Activated naive CD4-positive, alpha-beta T cell treated with anti-CD3 and anti-CD28 coated beads for 36 hours (primary cell): ENCODE measurements around the gene POGZ. TPM values are rescaled to one million over a fixed set of nuclear protein-coding genes. Genes with fewer than 3 reads are reported as not detected.
"Not testable (repeated sequence)": the region's sequence is repeated elsewhere in the genome, so short reads cannot be mapped to it uniquely, and the experiment has no call there.

Source experiments
- CTCF ChIA-PET: fragments of 350-600 bp; sonication (Branson Sonifier 250); formaldehyde crosslinking; loops from one replicate; lab custom pipeline; 2021; ENCODE audit warnings: antibody characterized with exemption; lab: Charles Lee
- DNase-seq: peaks from one replicate; pipeline ENCODE4 v3.0.0-alpha.2; 2020
- H3K27ac Mint-ChIP-seq: one replicate; pipeline ENCODE4 v1.8.0; 2021; ENCODE audit warnings: mild to moderate bottlenecking, mixed read lengths
- H3K27me3 Mint-ChIP-seq: one replicate; pipeline ENCODE4 v1.8.0; 2021; ENCODE audit warnings: low read depth, mixed read lengths
- H3K36me3 Mint-ChIP-seq: one replicate; pipeline ENCODE4 v1.8.0; 2021; ENCODE audit warnings: low read depth, mixed read lengths
- H3K4me1 Mint-ChIP-seq: one replicate; pipeline ENCODE4 v1.8.0; 2021; ENCODE audit warnings: low read depth, mixed read lengths
- H3K4me3 Mint-ChIP-seq: one replicate; pipeline ENCODE4 v1.8.0; 2021; ENCODE audit warnings: mild to moderate bottlenecking, moderate library complexity, mixed read lengths
- H3K9me3 Mint-ChIP-seq: one replicate; pipeline ENCODE4 v1.8.0; 2021; ENCODE audit warnings: mixed read lengths
- intact Hi-C: fragments of 100-400 bp; cut with micrococcal nuclease; formaldehyde crosslinking; loops from one replicate; pipeline ENCODE4 v1.15.1; 2023
- total RNA-seq, 2 experiments: library from RNA; stranded (reverse); gene quantifications; one replicate each; pipeline ENCODE4 v1.2.3, GENCODE V29; 2021

The POGZ gene
- total RNA-seq, 2 experiments from 2014 or later, result 69.7 to 73.7 TPM

DNA sequence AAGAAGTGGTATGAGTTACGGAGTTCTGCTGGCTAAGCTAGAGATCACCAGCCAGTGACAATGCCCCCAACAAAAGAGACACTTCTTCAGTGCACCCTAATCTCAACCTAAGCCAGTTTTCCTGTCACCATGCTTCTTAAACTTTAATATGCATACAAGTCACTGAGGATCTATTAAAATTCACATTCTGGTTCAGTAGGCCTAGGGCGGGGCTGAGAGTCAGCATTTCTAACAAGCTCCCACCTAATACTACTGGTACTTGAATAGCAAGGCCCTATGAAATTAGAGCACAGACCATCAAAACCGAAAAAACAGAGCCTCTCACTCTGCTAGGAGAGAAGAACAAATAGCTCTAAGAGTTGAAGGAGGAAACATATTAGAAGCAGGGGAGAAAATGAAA, 52.0 kb downstream of the POGZ start:
- CTCF ChIA-PET, result interaction anchor here (0.6 kb wide), 1 partner anchor 10 kb away, joined by 3 read pairs; no protein-coding TSS in a partner anchor
- peaks cover 6% of the 10 kb centered on the region for H3K4me1 Mint-ChIP-seq
- peaks cover 32% of the 10 kb centered on the region for H3K36me3 Mint-ChIP-seq
- H3K27ac Mint-ChIP-seq, result no peak overlapping the region
- no peaks in the 10 kb centered on the region for H3K9me3 Mint-ChIP-seq
- H3K27me3 Mint-ChIP-seq, result no peaks in the 10 kb centered on the region
- no peak for DNase-seq
- intact Hi-C loops, result no loop called here
- H3K4me3 Mint-ChIP-seq, result no peak overlapping the region

DNA sequence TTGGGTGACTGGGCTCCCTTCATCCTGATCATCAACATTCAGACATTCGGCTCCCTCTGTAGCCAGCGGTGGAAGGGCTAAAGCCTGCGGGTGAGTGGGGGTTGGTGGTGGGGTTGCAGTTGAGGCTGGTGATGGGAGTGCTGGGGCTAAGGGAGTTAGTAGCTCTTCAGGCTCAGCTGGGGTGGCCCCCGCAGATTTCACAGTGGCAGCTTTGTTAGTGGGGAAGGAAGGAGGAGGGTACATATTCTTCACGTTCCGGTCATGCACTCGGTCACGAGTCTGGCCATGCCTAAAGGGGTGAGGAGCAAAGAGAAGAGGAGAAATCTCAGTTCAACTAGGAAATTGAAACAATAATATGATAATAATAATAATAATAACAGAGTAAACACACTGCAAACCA, 53.1 kb downstream of the POGZ start:
- CTCF ChIA-PET, result no interaction called here
- Mint-ChIP-seq H3K36me3 (peaks cover 39% of the 10 kb centered on the region), H3K9me3 (no peaks in the 10 kb centered on the region), H3K27me3 (no peaks in the 10 kb centered on the region), H3K4me3 (no peak overlapping the region), H3K27ac (no peak overlapping the region), H3K4me1 (peaks cover 13% of the 10 kb centered on the region)
- no peak for DNase-seq
- intact Hi-C loops, result no loop called here

DNA sequence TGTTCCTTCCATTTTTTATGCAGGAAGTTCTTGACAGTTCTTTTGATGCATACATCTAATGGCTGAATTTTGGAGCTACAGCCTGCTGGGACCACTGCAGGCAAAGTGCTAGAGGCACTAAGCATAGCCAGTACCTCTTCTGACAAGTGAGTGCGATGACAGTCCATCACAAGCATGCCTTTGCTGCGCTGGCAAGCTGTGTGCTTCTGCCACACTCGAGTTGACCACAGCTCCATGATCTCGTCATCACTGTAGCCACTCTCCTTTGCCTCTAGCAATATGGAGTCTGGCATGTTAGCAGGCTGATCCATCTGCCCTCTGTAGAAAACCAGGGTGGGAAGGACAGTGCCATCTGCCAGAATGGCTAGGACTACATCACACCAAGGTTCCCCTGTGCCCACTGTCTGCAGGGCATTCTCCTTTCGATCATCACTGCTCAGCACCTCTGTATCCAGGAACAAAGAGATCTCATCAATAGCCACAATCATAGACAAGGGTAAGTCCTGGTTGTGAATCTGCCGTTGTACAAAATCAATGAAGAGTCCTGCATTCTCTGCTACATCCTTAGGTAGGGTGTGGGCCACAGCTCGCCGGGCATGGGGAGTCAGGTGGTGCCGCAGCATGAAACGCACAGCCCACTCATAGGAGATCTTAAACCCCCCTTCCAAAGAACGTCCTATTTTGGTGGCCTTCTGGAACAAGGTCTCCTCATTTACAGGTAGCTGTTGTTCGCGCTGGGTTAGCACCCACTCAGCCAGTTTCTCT, 53.9 kb downstream of the POGZ start:
- Mint-ChIP-seq H3K9me3 (no peaks in the 10 kb centered on the region), H3K36me3 (peaks cover 47% of the 10 kb centered on the region), H3K4me1 (peaks cover 21% of the 10 kb centered on the region), H3K27ac (no peak overlapping the region), H3K27me3 (no peaks in the 10 kb centered on the region), H3K4me3 (no peak overlapping the region)
- CTCF ChIA-PET, result interaction anchor here (0.6 to 1.2 kb wide), 2 partner anchors 13 to 40 kb away, joined by 4 to 5 read pairs; no protein-coding TSS in a partner anchor
- intact Hi-C loops, result no loop called here
- DNase-seq, result no peak

DNA sequence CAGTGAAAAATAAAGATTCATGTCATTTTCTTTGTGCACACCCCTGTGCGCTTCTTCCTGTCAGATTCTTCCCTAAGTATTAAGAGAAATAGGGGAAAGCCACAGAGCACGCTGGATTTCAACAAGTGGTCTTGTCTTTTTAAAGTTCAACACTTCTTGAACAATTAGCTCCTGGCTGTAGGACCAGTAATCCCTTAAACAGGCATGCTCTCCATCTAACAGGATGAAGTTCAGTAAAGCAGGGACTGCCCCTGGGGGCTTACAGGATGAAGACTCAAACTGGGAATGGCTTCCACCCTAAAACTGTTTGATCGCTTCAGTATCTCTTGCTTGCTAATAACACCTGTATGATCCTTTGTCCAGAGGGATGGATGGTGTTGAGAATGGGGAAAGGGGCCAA, 55.7 kb downstream of the POGZ start:
- Mint-ChIP-seq H3K27ac (peak overlapping the region; percentile 54), H3K4me1 (peaks cover 26% of the 10 kb centered on the region), H3K27me3 (no peaks in the 10 kb centered on the region), H3K4me3 (no peak overlapping the region), H3K9me3 (no peaks in the 10 kb centered on the region), H3K36me3 (peaks cover 50% of the 10 kb centered on the region)
- CTCF ChIA-PET, result interaction anchor here (1.2 to 1.4 kb wide), 2 partner anchors 10 to 122 kb away, joined by 3 to 4 read pairs; no protein-coding TSS in a partner anchor
- intact Hi-C loops, result no loop called here
- DNase-seq, result no peak

DNA sequence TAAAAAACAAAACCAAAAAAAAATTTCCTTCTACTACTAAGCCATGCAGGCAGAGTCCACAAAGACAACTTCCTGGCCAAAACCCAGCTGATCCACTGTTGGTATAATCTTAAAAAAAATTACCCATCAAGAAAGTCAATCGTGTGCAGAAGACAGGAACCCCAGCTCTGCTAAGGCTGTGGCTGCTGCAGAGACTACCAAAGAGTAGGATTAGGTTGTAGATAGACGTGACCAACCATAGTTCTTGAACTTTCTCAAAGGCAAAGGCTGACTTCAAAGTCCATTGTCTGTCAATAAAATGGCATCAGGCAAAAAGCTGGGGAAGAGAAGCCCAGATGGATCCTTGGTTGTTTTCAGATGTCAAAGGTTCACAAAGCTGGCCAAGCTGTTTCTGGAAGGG, 56.5 kb downstream of the POGZ start:
- DNase-seq, result no peak
- H3K27ac Mint-ChIP-seq, result peak overlapping the region; percentile 68
- H3K36me3 Mint-ChIP-seq, result peaks cover 50% of the 10 kb centered on the region
- no peaks in the 10 kb centered on the region for H3K27me3 Mint-ChIP-seq
- H3K4me3 Mint-ChIP-seq, result no peak overlapping the region
- H3K4me1 Mint-ChIP-seq, result peaks cover 26% of the 10 kb centered on the region
- intact Hi-C loops, result no loop called here
- no peaks in the 10 kb centered on the region for H3K9me3 Mint-ChIP-seq
- CTCF ChIA-PET, result interaction anchor here (0.9 kb wide), 1 partner anchor 12 kb away, joined by 3 read pairs; no protein-coding TSS in a partner anchor

DNA sequence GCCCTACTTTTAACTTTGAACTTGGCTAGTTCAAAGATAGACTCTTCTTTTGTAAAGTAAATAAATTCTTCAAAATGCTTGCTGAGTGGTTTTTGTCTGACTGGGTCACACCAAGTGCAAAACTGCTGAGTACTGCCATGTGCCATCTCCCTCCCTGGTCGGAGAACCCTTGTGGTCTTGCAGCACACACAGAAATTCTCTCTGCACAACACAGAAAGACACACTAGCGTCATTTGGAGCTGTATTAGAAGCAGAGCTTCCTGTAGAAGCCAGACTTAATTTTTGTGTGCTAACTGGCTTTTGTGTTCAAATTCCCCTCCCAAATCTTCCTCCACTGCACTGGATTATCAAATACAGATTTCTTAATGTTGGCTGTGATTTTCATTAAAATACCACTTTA, 57.4 kb downstream of the POGZ start:
- CTCF ChIA-PET, result interaction anchor here (0.6 to 0.7 kb wide), 2 partner anchors 16 to 1277 kb away, joined by 3 read pairs; no protein-coding TSS in a partner anchor
- peaks cover 26% of the 10 kb centered on the region for H3K4me1 Mint-ChIP-seq
- H3K9me3 Mint-ChIP-seq, result no peaks in the 10 kb centered on the region
- H3K4me3 Mint-ChIP-seq, result peak overlapping the region; percentile 19
- DNase-seq, result no peak
- intact Hi-C loops, result no loop called here
- H3K27ac Mint-ChIP-seq, result peak overlapping the region; percentile 94
- no peaks in the 10 kb centered on the region for H3K27me3 Mint-ChIP-seq
- H3K36me3 Mint-ChIP-seq, result peaks cover 48% of the 10 kb centered on the region

DNA sequence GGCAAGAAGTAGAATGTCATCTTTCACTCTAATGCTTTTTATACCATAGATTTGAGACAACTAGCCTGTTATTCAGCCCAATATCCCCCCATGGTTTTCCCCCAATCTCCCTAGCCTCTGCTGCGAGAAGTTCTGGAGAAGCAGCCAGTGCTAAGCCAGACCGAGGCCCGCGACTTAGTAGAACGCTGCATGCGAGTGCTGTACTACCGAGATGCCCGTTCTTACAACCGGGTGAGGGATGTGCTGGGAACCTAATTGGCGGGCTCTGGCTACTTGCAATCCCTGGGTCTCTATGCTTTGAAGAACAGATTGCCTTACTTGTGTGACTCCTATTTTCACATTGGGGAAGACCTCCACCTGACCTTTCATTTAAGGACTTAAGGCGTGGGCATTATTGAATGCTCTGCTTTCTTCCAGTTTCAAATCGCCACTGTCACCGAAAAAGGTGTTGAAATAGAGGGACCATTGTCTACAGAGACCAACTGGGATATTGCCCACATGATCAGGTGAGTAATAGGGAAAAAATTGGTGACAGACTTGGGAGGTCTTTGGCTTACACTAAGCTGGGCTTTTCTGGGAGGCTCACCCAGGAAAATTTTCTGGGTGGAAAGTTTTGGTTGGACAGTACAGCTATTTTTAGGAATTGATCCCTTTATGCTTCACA, 58.0 kb downstream of the POGZ start:
- Mint-ChIP-seq H3K4me3 (peak overlapping the region; percentile 84), H3K36me3 (peaks cover 45% of the 10 kb centered on the region), H3K9me3 (no peaks in the 10 kb centered on the region), H3K27ac (peak overlapping the region; percentile 94), H3K27me3 (no peaks in the 10 kb centered on the region), H3K4me1 (peaks cover 26% of the 10 kb centered on the region)
- DNase-seq, result no peak
- intact Hi-C loops, result no loop called here
- CTCF ChIA-PET, result interaction anchor here (1.2 kb wide), 1 partner anchor 56 kb away, joined by 3 read pairs; no protein-coding TSS in a partner anchor

DNA sequence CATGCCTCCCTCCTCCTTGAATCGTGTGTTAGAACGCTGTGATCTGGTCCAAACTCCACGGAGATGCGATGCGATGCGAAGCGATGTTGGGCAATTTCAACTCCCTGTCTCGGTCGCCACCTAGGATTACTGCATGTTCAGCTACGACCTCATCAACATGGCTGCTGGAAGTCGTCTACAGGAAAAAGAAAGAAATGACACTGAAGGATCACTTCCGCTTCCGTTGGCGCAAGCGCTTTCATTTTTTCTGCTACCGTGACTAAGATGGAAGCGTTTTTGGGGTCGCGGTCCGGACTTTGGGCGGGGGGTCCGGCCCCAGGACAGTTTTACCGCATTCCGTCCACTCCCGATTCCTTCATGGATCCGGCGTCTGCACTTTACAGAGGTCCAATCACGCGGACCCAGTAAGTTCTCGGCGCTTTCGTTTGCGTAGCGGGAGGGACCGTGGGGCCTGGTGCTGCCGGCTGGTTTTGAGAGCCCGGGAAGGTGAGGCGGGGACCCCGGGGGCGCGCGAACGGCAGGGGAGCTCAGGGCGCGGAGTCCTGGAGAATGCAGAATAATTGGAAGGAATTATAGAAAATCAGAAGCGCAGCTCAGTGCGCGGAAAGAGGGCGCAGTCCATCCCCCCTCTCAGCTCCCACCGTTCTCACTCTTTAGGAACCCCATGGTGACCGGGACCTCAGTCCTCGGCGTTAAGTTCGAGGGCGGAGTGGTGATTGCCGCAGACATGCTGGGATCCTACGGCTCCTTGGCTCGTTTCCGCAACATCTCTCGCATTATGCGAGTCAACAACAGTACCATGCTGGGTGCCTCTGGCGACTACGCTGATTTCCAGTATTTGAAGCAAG, 59.7 kb downstream of the POGZ start, which contains the start of gene PSMB4:
Gene PSMB4, plus strand, starts transcription at position 250 of the 848 bp plus-strand sequence. Its CDS starts 15 bp downstream, at position 265.
- Mint-ChIP-seq H3K4me1 (peaks cover 26% of the 10 kb centered on the region), H3K4me3 (peak within 1 kb of the TSS; percentile 84), H3K27ac (peak within 1 kb of the TSS; percentile 94), H3K27me3 (no peaks in the 10 kb centered on the region), H3K9me3 (no peaks in the 10 kb centered on the region), H3K36me3 (peaks cover 35% of the 10 kb centered on the region)
- DNase-seq, result peak; percentile 90
- CTCF ChIA-PET, result interaction anchor here (0.7 to 1.2 kb wide), 5 partner anchors 54 to 99 kb away, joined by 3 to 8 read pairs (median 4); no protein-coding TSS in a partner anchor
- intact Hi-C loops, result loop anchor here (1.0 kb wide), 5 partner anchors 52 to 201 kb away; partner anchors contain the start of genes PIP5K1A and RFX5

DNA sequence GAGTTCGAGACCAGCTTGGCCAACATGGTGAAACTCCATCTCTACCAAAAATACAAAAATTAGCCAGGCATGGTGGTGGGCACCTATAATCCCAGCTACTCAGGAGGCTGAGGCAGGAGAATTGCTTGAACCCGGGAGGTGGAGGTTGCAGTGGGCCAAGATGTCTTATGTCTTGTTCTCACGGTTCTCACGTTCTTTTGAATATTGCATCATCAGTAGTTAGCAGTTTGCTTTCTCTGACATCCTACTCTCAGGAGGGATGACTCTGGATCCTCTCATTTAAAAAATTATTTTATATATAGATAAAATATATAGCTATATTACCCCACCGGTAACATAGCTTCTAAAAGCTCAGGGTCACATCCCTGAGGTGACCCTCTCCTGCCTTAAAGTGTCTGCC, 63.0 kb downstream of the POGZ start:
- DNase-seq, H3K27ac Mint-ChIP-seq, H3K27me3 Mint-ChIP-seq, H3K4me3 Mint-ChIP-seq, H3K9me3 Mint-ChIP-seq, intact Hi-C loops: not testable (repeated sequence)
- peaks cover 14% of the 10 kb centered on the region for H3K4me1 Mint-ChIP-seq
- H3K36me3 Mint-ChIP-seq, result peaks cover 19% of the 10 kb centered on the region
- CTCF ChIA-PET, result interaction anchor here (0.9 to 1.4 kb wide), 2 partner anchors 55 to 92 kb away, joined by 3 to 4 read pairs; no protein-coding TSS in a partner anchor

DNA sequence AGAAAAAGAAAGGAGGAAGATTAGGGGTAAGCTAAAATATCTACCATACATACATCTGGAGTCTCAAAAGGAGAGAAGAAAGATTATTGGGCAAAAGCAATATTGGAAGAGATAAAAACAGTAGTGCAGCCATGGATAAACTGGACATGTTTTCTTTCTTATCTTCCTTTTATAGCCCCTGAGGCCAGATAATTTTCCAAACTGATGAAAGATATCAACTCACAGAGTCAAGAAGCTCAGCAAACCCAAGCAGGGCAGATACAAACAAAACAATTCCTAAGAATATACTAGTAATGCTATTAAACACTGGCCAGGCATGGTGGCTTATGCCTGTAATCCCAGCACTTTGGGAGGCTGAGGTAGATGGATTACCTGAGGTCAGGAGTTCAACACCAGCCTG, 65.7 kb downstream of the POGZ start:
- Mint-ChIP-seq H3K27me3 (no peaks in the 10 kb centered on the region), H3K4me3 (no peak overlapping the region), H3K4me1 (no peaks in the 10 kb centered on the region), H3K36me3 (no peaks in the 10 kb centered on the region), H3K27ac (no peak overlapping the region), H3K9me3 (no peaks in the 10 kb centered on the region)
- intact Hi-C loops, result no loop called here
- CTCF ChIA-PET, result no interaction called here
- no peak for DNase-seq

DNA sequence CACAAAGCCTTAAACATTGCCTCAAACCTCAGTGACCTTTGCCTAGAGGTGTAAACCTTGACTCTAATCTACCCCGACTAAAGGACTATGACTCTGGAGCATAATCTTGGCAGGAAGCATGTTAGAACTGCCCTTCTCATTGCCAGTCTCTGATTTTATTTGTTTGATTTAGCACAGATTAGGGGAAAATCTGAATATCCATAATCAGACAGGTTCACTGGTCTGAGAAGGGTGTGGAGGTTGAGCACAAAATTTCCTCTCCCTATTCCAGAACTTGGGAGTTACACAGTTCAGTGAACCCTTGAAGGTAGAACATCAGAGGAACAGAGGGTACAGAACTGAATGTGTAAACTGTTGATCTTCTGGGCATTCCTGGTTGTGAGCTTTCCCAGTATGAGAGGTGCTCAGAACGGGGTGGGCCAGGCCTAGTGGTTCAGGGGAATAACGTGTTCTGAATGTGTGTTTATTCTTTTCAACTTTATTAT, 68.2 kb downstream of the POGZ start:
- H3K4me3 Mint-ChIP-seq, result no peak overlapping the region
- no peaks in the 10 kb centered on the region for H3K4me1 Mint-ChIP-seq
- CTCF ChIA-PET, result no interaction called here
- H3K27me3 Mint-ChIP-seq, result no peaks in the 10 kb centered on the region
- no peaks in the 10 kb centered on the region for H3K36me3 Mint-ChIP-seq
- H3K9me3 Mint-ChIP-seq, result no peaks in the 10 kb centered on the region
- intact Hi-C loops, result no loop called here
- DNase-seq, result no peak
- H3K27ac Mint-ChIP-seq, result no peak overlapping the region
